Astrocyte (in vitro differentiated cells and primary cell): Measurements from ENCODE around the gene PADI3.

Source experiments
- CTCF ChIP-seq: IDR thresholded peaks from 2 replicates; pipeline ENCODE4 v1.5.1; 2011; ENCODE audit warnings: low read depth, mild to moderate bottlenecking, inconsistent platforms, low read length, moderate library complexity; ENCODE audit not compliant: insufficient read depth
- EZH2 ChIP-seq: IDR thresholded peaks from 2 replicates; pipeline ENCODE4 v1.6.1; 2012; ENCODE audit warnings: mild to moderate bottlenecking, low read length, inconsistent platforms; ENCODE audit not compliant: insufficient read depth

- TF ChIP-seq CTCF: no peak
- TF ChIP-seq EZH2: no peak
These were observed 1.9 kb upstream of the PADI3 start for GRCh38 chr1:17246971-17247370.
